ENCODE results near the gene ZIC1.
A peak's percentile ranks its signal among the peaks of the same experiment; 100 is the strongest.

Gene ZIC1

DNA sequence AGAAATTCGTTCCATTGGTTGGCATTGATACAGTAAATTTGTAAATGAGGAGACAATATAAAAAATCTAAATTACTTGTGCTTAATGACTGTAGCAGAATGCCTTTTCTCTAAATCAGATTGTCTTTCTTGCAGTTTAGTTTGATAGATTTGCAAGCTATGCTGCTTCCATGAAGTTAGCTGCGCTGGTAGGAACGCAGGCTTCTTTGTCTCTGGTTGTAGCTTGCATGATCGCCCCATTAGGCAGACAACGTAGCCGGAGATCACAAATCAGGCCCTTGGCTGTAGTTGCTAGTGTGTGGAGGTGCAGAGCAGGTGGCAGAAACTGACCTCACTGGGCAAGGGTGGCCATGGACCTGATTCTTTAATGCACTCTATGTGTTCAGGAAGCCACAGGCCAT, 6.1 kb downstream of the ZIC1 start:
- Histone ChIP-seq H3K4me2 (ENCODE audit: low read length) (no peak overlapping the region), H3K9ac (ENCODE audit: low read depth, low read length) (no peak overlapping the region), H3K4me3 (ENCODE audit: low read length) (no peak overlapping the region), H3K9me3 (replicated peaks; ENCODE audit: low read length) (no peaks in the 10 kb centered on the region), H3K27me3 (ENCODE audit: control insufficient read depth, insufficient read depth, low read length) (no peaks in the 10 kb centered on the region), H3K4me1 (ENCODE audit: control insufficient read depth, insufficient read depth, low read length) (peaks cover 18% of the 10 kb centered on the region), H3K36me3 (ENCODE audit: insufficient read depth, low read length) (peaks cover 18% of the 10 kb centered on the region)

DNA sequence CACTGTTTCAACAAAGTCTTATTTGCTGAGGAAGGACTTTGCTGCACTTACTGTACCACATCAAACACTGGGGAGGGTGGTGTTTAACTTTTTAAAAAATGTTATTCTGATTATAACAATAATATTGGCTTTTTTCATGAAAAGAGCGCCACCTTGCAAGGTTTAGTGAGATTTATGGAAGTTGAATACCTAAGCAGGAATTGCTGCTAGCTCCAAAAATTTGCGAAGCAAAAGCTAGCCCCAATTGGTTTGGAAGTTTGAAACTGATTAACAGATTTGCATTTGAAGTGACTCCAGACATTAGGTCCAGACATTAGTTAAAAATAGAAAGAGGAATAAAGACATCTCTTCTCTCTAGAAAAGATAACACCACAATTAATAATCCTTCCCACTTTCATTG, 6.7 kb downstream of the ZIC1 start:
- Histone ChIP-seq H3K36me3 (ENCODE audit: insufficient read depth, low read length) (peaks cover 18% of the 10 kb centered on the region), H3K4me2 (ENCODE audit: low read length) (no peak overlapping the region), H3K4me1 (ENCODE audit: control insufficient read depth, insufficient read depth, low read length) (peaks cover 18% of the 10 kb centered on the region), H3K9ac (ENCODE audit: low read depth, low read length) (no peak overlapping the region), H3K27me3 (ENCODE audit: control insufficient read depth, insufficient read depth, low read length) (no peaks in the 10 kb centered on the region), H3K4me3 (ENCODE audit: low read length) (no peak overlapping the region), H3K9me3 (replicated peaks; ENCODE audit: low read length) (no peaks in the 10 kb centered on the region)

DNA sequence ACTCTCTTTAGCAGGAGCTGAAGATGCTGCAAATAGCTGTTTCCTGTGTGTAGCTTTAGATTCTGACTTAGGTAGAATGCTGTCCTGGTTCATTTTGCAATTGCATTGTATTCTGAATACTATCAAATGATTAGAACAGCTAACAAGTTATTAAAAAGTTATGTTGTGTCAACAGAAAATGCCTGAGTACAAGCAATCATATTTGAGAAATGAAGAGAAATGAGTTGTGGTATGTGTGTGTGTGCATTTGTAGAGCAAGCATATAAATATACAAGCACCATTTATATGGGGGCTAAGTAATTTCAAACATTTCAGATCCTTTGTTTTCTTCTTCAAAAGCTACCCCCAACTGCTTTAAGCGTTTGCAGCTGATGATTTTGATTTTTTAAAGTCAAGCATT, 7.8 kb downstream of the ZIC1 start:
- no peaks in the 10 kb centered on the region for H3K27me3 ChIP-seq (ENCODE audit: control insufficient read depth, insufficient read depth, low read length)
- no peak overlapping the region for H3K4me2 ChIP-seq (ENCODE audit: low read length)
- peaks cover 18% of the 10 kb centered on the region for H3K4me1 ChIP-seq (ENCODE audit: control insufficient read depth, insufficient read depth, low read length)
- no peak overlapping the region for H3K4me3 ChIP-seq (ENCODE audit: low read length)
- H3K9me3 ChIP-seq (replicated peaks; ENCODE audit: low read length): no peaks in the 10 kb centered on the region
- H3K36me3 ChIP-seq (ENCODE audit: insufficient read depth, low read length): peaks cover 18% of the 10 kb centered on the region
- H3K9ac ChIP-seq (ENCODE audit: low read depth, low read length): no peak overlapping the region

DNA sequence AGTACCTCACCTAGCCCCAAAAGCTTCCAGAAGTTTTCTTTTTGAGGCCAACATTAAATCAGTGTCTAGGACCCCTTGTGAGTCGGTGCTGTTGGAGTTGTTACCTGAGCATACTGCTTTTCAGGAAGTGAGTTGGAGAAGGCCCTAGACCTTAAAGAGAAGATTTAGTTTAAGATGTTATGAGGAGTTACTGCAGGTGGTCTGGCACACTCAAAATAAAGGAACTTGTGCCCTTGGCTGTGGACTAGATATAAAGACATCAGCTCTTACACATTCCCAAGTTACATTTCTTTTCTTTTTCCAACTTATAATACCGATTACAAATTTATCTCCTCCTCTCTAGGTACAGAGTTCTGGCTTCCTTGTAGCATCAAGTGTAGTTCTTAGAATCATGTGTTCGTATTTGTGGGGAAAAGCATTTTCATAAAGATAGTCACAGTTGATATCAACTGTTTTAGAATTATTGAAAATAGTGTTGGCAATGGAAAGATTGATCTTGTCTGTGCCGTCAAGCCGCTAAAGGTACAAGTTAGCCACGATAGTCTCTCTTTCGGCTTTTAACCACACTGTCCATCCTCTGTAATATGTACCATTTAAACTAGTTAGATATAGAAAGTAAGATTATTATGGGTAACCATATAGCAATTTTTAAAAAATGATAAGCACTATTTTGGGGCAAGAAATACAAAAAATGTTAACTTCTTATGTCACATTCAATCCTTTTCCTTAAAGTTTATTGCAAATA, 8.6 kb downstream of the ZIC1 start:
- H3K9ac ChIP-seq (ENCODE audit: low read depth, low read length): no peak overlapping the region
- H3K4me3 ChIP-seq (ENCODE audit: low read length): no peak overlapping the region
- H3K4me1 ChIP-seq (ENCODE audit: control insufficient read depth, insufficient read depth, low read length): peaks cover 14% of the 10 kb centered on the region
- H3K4me2 ChIP-seq (ENCODE audit: low read length): no peak overlapping the region
- peaks cover 15% of the 10 kb centered on the region for H3K36me3 ChIP-seq (ENCODE audit: insufficient read depth, low read length)
- H3K9me3 ChIP-seq (replicated peaks; ENCODE audit: low read length): no peaks in the 10 kb centered on the region
- H3K27me3 ChIP-seq (ENCODE audit: control insufficient read depth, insufficient read depth, low read length): no peaks in the 10 kb centered on the region

DNA sequence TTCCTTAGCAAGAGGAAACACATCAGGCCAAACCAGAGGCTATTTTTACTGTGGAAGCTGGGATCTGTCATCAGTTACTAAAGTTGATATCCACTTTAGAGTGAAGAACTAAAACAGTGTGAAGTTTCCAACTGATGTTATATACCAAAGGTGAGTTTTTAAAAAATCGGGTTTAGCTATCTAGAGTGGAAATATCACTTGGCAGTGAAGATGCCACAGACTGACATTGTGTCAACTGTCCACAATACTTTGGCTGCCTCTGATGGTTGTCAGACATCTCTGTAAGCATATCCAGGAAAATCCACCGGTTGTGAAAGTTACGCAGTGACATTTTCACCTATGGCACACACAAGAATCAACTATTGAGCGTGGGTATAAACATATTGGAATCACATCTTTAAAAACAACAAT, 9.2 kb downstream of the ZIC1 start:
- H3K4me1 ChIP-seq (ENCODE audit: control insufficient read depth, insufficient read depth, low read length): peaks cover 14% of the 10 kb centered on the region
- H3K27me3 ChIP-seq (ENCODE audit: control insufficient read depth, insufficient read depth, low read length): no peaks in the 10 kb centered on the region
- peak overlapping the region; percentile 94 for H3K4me2 ChIP-seq (ENCODE audit: low read length)
- H3K36me3 ChIP-seq (ENCODE audit: insufficient read depth, low read length): peaks cover 8% of the 10 kb centered on the region
- H3K4me3 ChIP-seq (ENCODE audit: low read length): peak overlapping the region; percentile 77
- no peaks in the 10 kb centered on the region for H3K9me3 ChIP-seq (replicated peaks; ENCODE audit: low read length)
- peak overlapping the region; percentile 78 for H3K9ac ChIP-seq (ENCODE audit: low read depth, low read length)

DNA sequence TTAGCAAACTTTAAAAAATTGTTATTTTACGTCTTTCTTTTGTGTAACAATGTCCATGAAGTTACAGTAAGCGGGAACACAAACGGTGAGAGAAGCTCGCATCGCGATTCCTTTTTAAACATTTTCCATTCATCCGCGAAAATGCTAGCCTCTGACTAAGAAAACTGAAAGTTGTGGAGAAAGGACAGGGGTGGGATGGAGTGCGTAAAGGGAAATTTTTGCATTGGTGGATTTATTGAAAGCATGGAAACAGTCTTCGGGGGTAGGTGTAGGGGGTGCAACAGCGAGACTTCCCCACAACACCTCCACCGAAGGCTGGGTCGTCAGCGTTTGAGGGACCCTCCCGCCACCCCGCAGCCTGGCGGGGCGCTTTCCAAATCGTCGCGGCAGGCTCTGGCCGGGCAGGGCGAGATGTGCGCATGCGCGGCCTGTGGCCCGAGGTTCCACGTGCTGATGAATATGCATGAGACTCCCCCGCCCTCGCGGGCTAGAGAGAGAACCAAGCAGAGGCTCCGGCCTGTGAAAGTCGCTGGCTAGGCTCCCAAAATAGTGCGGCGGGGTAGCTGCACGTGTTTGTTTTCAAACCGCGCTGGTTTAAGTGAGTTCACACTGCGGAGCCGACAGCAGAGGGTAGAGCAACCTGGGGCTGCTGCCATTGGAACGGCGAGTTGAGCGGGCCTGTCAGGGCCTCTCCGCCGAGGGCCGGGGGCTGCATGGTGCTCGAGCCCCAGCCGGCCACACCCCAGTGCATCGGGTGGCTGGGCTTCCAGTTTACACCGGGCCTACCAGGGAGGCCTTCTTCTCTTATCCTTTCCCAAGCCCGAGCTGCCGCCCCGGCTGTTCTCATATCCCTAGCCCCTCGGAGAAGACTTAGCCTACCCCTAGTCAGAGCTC, 9.9 kb downstream of the ZIC1 start:
- peaks cover 14% of the 10 kb centered on the region for H3K4me1 ChIP-seq (ENCODE audit: control insufficient read depth, insufficient read depth, low read length)
- H3K4me3 ChIP-seq (ENCODE audit: low read length): peak overlapping the region; percentile 77
- H3K27me3 ChIP-seq (ENCODE audit: control insufficient read depth, insufficient read depth, low read length): no peaks in the 10 kb centered on the region
- peak overlapping the region; percentile 94 for H3K4me2 ChIP-seq (ENCODE audit: low read length)
- peaks cover 4% of the 10 kb centered on the region for H3K36me3 ChIP-seq (ENCODE audit: insufficient read depth, low read length)
- H3K9ac ChIP-seq (ENCODE audit: low read depth, low read length): peak overlapping the region; percentile 78
- no peaks in the 10 kb centered on the region for H3K9me3 ChIP-seq (replicated peaks; ENCODE audit: low read length)

DNA sequence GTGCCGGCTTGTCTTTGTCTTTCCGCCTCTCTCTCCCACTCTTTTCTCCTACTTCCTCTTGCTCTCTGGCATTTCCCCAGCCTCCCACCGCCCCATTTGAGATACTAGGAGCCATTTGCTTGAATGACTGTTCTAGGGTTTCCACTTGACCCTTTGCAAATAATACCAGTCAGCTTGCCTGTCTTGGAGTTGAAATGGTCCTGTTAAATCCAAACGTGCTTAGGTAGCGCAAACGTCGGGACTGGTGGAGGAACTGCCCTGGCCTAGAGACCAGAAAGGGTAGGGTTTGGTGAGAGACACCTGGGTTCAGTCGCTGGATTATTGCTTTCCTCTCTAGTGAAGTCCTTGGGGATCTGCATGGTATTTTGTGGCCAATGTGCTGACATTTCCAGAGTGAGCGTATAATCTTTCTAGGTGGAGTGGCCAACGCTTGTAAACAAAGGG, 10.6 kb downstream of the ZIC1 start:
- Histone ChIP-seq H3K9ac (ENCODE audit: low read depth, low read length) (peak overlapping the region; percentile 78), H3K4me1 (ENCODE audit: control insufficient read depth, insufficient read depth, low read length) (peaks cover 14% of the 10 kb centered on the region), H3K36me3 (ENCODE audit: insufficient read depth, low read length) (peaks cover 2% of the 10 kb centered on the region), H3K4me2 (ENCODE audit: low read length) (peak overlapping the region; percentile 94), H3K27me3 (ENCODE audit: control insufficient read depth, insufficient read depth, low read length) (no peaks in the 10 kb centered on the region), H3K4me3 (ENCODE audit: low read length) (no peak overlapping the region), H3K9me3 (replicated peaks; ENCODE audit: low read length) (no peaks in the 10 kb centered on the region)

DNA sequence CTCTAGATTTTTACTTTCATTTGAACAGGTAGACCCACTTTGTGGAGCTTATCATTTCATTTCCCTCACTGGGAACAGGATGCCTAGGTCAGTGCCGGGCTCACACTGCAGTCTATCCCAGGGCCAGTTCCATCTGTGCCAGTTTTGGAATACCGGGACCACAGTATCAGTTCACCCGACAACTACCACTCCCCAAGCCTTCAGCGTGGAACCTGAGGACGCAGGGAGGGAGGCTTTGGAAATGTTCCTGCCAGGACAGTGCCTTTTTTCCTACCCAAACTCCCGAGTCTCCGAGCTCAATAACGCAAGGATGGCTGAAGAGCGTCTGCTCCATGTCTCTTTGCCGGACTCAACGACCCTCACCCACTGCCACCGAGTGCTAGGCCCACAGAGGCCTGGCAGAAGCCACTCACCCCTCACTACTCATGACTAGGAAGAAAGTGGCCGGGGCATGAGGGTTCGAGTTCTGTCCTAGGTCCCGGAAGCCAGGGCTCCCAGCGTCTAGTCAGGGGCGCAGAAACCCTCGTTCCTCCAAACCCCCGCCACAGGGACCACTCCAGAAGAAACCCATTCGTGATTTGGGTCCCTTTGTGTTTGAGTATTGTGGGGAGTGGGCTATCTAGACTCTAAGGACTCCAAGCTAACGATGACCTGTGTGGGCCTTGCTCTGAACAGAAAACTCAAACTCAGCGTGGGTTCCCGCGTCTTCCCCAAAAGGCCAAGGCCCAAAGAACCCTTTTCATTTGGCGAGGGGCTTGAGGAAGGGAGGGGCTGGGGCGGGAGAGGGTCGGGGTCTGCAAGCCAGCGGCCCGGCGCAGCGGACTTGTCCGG, 11.4 kb downstream of the ZIC1 start:
- Histone ChIP-seq H3K9me3 (replicated peaks; ENCODE audit: low read length) (no peaks in the 10 kb centered on the region), H3K36me3 (ENCODE audit: insufficient read depth, low read length) (no peaks in the 10 kb centered on the region), H3K4me2 (ENCODE audit: low read length) (peak overlapping the region; percentile 91), H3K9ac (ENCODE audit: low read depth, low read length) (peak overlapping the region; percentile 76), H3K27me3 (ENCODE audit: control insufficient read depth, insufficient read depth, low read length) (no peaks in the 10 kb centered on the region), H3K4me1 (ENCODE audit: control insufficient read depth, insufficient read depth, low read length) (peaks cover 14% of the 10 kb centered on the region), H3K4me3 (ENCODE audit: low read length) (peak overlapping the region; percentile 85)

DNA sequence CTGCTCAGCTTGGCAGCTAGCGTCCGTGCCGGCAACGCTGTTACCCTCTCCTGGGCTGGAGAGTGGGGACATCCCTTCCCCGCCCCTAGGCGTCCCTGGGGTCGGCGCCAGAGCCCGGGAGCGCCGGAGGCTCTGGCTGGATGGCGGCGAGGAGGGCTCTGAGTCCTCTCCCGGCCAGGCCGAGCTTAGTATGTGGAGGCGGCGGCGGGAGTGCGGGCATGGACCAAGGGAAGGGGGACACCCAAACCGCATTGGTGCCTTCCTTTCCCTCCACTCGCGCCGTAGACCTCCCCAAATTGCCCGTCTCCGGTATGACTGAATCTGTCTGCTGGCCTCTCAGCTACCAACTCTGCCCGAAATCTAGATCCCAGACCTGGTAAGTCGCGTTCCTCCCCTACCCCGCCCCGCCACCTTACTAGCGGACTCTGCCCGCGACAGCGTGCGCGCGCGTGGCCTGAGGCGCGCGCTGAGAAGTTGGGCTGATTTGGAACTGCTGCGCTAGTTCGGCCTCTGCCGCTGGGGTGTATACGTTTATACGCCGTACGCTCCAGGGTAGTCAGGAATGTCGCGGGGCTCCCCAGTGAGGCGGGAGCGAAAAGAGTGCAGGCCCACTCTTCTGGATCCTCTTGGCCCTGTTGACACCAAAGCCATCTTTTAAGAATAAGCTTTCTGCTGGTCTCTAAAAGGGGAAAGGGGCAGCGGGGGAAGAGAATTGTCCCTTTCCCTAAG, 12.2 kb downstream of the ZIC1 start:
- Histone ChIP-seq H3K36me3 (ENCODE audit: insufficient read depth, low read length) (no peaks in the 10 kb centered on the region), H3K4me2 (ENCODE audit: low read length) (peak overlapping the region; percentile 91), H3K9me3 (replicated peaks; ENCODE audit: low read length) (no peaks in the 10 kb centered on the region), H3K4me1 (ENCODE audit: control insufficient read depth, insufficient read depth, low read length) (peaks cover 14% of the 10 kb centered on the region), H3K4me3 (ENCODE audit: low read length) (peak overlapping the region; percentile 85), H3K27me3 (ENCODE audit: control insufficient read depth, insufficient read depth, low read length) (no peaks in the 10 kb centered on the region), H3K9ac (ENCODE audit: low read depth, low read length) (peak overlapping the region; percentile 76)

DNA sequence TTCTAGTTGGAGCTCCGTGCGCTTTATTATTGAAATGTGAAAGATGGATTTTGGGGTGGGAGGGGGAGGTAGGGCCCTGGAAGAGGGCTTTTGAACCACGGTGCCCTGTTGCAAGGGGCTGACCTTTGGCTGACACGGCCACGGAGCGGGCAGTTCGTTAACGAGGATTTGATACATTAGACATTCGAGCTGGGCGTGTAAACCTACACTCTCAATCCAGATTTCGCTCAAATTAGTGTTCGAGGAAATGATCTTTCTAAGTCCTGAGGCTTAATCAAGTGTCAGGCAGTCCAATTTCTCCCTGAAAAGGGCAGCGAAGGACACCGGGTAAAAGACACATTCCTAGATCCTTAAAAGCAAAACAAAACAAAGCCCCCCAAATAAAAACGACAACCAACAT, 13.0 kb downstream of the ZIC1 start:
- Histone ChIP-seq H3K4me1 (ENCODE audit: control insufficient read depth, insufficient read depth, low read length) (peaks cover 14% of the 10 kb centered on the region), H3K4me3 (ENCODE audit: low read length) (no peak overlapping the region), H3K36me3 (ENCODE audit: insufficient read depth, low read length) (no peaks in the 10 kb centered on the region), H3K9ac (ENCODE audit: low read depth, low read length) (no peak overlapping the region), H3K4me2 (ENCODE audit: low read length) (peak overlapping the region; percentile 91), H3K27me3 (ENCODE audit: control insufficient read depth, insufficient read depth, low read length) (no peaks in the 10 kb centered on the region), H3K9me3 (replicated peaks; ENCODE audit: low read length) (no peaks in the 10 kb centered on the region)
